OCI-LY3 (cell line): ENCODE results near the gene PKD2L1.

Experiments used
- CTCF ChIP-seq: fragments of 200-600, 300-600 bp; sonication (generic); IDR thresholded peaks from 2 replicates; pipeline ENCODE4 v1.5.1; 2014; ENCODE audit warnings: antibody characterized with exemption, low read length, low read depth
- EZH2phosphoT487 ChIP-seq: fragments of 200-600 bp; shearing (Covaris generic); IDR thresholded peaks from 2 replicates; pipeline ENCODE4 v1.6.1; 2018; ENCODE audit warnings: antibody characterized with exemption, mixed run types, low read depth

- TF ChIP-seq CTCF (no peak), EZH2phosphoT487 (no peak)
Observed at GRCh38 chr10:100327718-100328009, 2.4 kb downstream of the PKD2L1 start.
